NCI-H748 (cell line): Measurements from ENCODE around the gene R3HDM4.
"Not testable (repeated sequence)": the region's sequence is repeated elsewhere in the genome, so short reads cannot be mapped to it uniquely, and the experiment has no call there.

Experiments used
- DNase-seq: peaks from one replicate; lab custom pipeline; 2025; ENCODE audit not compliant: unreplicated experiment; lab: John Stamatoyannopoulos, UW

The R3HDM4 gene

DNA sequence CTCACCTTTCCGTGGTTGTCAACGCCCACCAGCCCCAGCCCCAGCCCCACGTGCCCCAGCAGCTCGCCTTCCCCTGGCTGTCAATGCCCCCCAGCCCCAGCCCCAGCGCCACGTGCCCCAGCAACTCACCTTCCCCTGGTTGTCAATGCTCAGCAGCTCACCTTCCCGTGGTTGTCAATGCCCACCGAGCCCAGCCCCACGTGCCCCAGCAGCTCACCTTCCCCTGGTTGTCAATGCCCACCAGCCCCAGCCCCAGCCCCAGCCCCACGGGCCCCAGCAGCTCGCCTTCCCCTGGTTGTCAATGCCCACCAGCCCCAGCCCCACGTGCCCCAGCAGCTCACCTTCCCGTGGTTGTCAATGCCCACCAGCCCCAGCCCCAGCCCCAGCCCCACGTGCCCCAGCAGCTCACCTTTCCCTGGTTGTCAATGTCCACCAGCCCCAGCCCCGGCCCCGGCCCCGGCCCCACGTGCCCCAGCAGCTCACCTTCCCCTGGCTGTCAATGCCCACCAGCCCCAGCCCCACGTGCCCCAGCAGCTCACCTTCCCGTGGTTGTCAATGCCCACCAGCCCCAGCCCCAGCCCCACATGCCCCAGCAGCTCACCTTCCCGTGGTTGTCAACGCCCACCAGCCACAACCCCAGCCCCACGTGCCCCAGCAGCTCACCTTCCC lies 34.9 kb downstream of the R3HDM4 start:
- not testable (repeated sequence) for DNase-seq

GRCh38 chr19:876780-877314 lies 36.2 kb downstream of the R3HDM4 start:
- DNase-seq = no peak

DNA sequence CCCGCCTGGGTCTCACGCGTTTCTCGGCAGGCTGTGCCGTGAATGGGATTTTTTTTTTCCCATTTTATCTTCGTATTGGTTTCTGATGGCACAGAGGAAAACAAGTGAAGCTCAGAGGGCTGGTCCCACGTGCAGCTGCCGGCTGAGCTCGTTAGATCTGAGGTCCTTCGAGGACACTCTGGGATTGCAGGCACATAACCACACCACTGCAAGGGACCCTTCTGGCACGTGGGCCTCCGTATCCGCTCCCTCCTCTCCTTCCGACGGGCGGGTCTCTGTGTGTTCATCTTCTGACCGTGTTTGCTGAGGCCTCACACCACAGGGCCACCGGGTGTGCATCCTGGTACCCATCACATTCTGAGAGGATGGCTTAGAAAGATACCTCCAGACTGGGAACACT lies 36.9 kb downstream of the R3HDM4 start:
- DNase-seq = no peak

- DNase-seq = no peak
Observed at GRCh38 chr19:875265-875879, 37.6 kb downstream of the R3HDM4 start.

DNA sequence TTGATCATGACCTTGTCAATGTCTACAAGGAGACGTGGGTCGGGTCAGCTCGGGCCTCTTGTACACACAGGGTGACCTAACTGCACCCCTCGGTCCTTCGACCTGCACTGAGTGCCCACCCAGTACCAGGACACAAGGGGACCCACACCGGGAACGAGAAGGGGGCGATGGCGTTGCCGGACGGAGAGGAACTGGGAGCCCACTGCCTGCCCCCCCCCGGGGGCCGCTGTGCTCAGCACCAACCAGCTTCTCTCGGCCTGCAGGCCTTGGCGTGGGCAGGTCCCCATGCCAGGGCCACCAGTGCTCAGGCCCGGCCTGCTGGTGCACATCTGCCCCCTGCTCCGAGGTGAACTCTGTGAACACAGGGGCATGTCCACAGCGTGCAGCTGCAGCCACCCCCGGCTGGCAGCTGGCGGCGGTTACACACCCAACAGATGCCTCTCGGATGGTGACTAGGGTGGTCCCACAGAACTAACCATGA lies 39.4 kb downstream of the R3HDM4 start:
- DNase-seq = no peak

GRCh38 chr19:873084-873483 lies 39.9 kb downstream of the R3HDM4 start:
- no peak for DNase-seq

DNA sequence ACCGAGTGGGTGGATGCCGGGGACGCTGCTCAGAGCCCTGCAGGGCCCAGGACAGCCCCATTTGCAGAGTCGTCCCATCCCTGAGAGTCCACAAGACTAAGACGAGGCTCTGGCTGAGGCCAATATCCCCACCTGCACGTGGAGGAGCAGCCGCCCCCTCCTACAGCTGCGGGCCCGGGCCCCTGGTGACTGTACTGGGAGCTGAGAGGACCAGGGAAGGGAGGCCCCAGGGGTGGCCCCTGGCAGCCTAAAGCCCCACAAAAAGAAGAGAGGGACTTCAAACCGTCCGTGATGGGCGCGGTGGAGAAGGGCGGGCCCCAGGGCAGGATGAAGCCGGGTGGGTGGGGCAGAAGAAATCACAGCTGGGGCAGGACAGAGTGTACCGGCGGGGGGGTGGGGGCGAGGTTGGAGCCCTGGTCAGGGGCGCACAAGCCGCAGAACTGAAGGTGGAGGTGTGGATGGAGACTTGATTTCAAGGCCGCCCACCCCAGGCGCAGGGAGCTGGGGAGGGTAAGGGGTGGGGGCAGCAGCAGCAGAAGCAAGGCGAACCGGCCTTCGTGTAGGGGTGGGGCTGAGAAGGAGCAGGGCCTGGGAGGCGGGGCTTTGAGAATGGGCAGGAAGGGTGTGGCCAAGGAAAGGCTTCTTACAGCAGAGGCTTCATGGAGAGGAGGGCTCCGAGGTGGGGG lies 40.6 kb downstream of the R3HDM4 start:
- DNase-seq = peak; percentile 32

GRCh38 chr19:871446-872265 lies 41.4 kb downstream of the R3HDM4 start:
- DNase-seq = no peak

DNA sequence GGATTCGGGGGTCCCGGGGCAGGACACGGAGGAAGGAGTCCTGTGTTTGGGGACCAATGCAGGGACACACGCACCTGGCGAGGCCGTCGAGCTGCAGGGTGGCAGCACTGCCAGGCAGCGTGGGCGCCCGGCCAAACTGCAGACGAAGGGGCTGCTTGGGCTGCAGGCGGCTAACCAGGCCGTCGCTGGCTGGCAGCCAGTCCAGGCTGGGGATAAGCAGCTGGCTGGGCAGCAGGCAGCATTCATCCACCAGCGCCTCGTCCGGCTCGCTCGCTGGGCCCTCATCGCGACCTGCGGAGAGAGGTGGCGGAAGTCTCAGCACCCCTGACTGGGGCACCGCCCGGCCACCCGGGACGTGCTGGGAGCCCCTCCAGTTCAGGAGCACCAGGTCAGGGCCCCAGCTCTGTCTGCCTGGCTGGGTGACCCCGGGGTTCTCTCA lies 42.0 kb downstream of the R3HDM4 start:
- DNase-seq = no peak

- no peak for DNase-seq
Observed at GRCh38 chr19:870314-870713, 42.7 kb downstream of the R3HDM4 start.

DNA sequence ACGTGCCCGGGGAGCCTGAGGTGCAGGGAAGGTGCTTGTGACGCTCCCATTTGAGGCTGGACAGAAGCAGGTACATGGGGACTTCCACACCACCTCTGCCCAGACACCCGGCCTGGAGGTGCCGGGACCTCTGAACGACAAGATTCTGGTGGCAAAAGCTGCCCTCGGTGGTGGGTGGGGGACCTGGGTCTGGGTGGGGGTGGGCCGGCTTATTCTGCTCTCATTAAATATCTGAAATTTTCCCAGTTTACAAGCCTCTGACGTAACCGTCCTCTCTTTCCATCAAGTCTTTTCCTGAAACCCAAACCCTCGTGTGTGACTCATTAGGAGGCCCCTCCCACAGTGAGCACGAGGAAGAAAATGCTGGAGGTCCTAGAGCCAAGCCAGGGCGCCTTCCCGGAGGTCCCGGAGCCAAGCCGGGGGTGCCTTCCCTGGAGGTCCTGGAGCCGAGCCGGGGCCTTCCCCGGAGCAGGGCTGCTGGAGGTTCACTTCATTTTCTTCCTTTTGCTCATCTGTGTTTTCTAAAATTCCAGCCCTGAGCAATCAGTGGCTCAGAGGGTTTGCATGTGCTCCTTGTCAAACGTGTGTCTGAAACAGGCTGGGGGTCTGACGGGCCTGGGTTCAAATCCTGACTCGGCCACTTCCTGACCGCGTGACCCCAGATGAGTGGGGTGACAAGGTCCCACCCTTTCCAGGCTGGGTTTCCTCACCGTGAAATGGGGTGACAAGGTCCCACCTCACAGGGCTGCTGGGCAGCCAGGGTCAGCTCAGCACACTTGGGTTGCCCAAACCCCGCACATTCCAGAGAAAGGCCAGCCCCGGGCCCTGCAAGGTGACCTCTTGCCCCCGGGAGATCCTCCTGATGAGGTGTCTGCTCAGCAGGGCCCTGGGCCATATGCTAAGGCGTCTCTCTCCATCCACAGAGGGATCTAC lies 43.5 kb downstream of the R3HDM4 start:
- DNase-seq = no peak

- DNase-seq = no peak
Observed at GRCh38 chr19:868458-869244, 44.4 kb downstream of the R3HDM4 start.

DNA sequence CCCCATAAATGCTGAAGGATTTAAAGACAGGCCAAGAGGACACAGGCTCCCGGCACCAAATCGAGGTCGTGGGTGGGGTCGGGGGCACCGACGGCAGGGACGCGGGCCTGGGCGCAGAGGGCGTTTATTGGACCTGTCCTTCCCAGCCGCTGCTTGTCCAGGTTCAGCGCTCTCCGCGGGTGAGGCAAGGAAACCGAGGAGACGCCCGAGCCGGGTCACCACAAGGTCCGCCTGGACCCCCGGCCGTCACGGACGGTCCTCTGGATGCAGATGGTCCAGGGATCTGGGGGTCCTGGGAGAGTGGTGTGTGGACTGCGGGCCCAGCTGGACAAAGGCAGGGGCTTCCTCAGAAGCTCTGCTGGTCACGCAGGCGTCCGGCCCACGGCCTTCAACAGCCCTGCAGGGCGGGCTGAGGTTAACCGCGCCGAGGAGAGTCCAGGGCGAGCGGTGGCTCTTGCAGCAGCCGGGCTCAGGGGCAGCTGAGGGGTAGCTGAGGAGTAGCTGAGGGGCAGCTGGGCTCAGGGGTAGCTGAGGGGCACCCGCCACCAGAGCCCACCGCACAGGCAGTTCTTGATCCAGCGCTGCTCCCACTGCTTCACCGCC lies 45.1 kb downstream of the R3HDM4 start:
- no peak for DNase-seq

DNA sequence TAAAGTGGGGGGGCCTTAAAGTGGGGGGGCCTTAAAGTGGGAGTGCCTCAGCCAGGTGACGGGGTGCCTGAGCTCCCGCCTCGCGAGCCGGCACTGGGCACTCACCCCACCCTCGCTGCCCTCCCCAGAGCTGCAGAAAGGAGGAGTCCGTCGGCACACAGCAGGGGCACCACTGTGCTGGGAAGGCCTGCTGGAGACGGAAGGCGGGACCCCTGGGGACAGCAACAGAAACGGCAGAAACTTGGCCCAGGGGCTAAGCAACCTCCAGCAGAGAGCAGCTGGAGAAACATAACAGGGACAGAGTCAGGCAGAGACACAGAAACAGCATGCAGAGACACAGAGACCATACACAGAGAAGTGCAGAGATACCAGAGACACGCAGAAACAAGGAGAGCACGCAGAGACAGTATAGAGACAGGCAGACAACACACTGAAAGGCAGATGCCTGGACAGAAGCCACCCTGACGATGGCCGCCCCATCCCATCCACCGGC lies 45.7 kb downstream of the R3HDM4 start:
- no peak for DNase-seq

- no peak for DNase-seq
Observed at GRCh38 chr19:866769-867300, 46.2 kb downstream of the R3HDM4 start.

DNA sequence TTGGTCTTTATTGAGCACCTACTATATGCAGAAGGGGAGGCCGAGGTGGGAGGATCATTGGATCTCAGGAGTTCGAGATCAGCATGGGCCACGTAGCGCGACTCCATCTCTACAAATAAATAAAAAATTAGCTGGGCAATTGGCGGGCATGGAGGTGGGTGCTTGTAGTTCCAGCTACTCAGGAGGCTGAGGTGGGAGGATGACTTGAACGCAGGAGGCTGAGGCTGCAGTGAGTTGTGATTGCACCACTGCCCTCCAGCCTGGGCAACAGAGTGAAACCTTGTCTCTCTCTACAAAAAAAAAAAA lies 49.8 kb downstream of the R3HDM4 start:
- DNase-seq = no peak

GRCh38 chr19:862581-863314 lies 50.3 kb downstream of the R3HDM4 start:
- peak; percentile 58 for DNase-seq
